Sigmoid colon (tissue), 7 donors: ENCODE measurements around the gene CASZ1. TPM values are rescaled to one million over a fixed set of nuclear protein-coding genes. Genes with fewer than 3 reads are reported as not detected.

ENCODE experiments used
- DNase-seq: peaks from one replicate; pipeline ENCODE4 v3.0.0-alpha.2; 2019
- H3K27ac ChIP-seq, 4 donors: fragments of 200-600 bp; sonication (generic); one replicate each; pipeline ENCODE4 v1.5.1; 2016 to 2019; ENCODE audit warnings: mild to moderate bottlenecking in 1 of 4
- H3K27me3 ChIP-seq, 3 donors: fragments of 200-600 bp; sonication (generic); one replicate each; pipeline ENCODE4 v1.5.1; 2019; ENCODE audit warnings: mild to moderate bottlenecking in 1 of 3
- H3K36me3 ChIP-seq, 4 donors: fragments of 200-600 bp; sonication (generic); one replicate each; pipeline ENCODE4 v1.5.1; 2016 to 2019
- H3K4me1 ChIP-seq, 4 donors: fragments of 200-600 bp; sonication (generic); one replicate each; pipeline ENCODE4 v1.5.1; 2017 to 2019
- H3K4me3 ChIP-seq, 4 donors: fragments of 200-600 bp; sonication (generic); one replicate each; pipeline ENCODE4 v1.5.1; 2017 to 2019; ENCODE audit warnings: mild to moderate bottlenecking in 2 of 4, moderate library complexity in 1 of 4
- H3K9me3 ChIP-seq, 4 donors: fragments of 200-600 bp in 3 of 4; sonication (generic) in 3 of 4; one replicate each; pipeline versions ENCODE4 v1.5.1 to v1.6.1; 2013 to 2019
- EP300 ChIP-seq, 4 donors: sonication (generic); formaldehyde crosslinking; IDR thresholded peaks; one replicate each; pipeline ENCODE4 v1.6.1; 2017; ENCODE audit warnings: antibody characterized with exemption in 4 of 4
- POLR2A ChIP-seq, 2 donors: fragments of 450-650 bp; IDR thresholded peaks; one replicate each; pipeline ENCODE4 v1.6.1; 2016; ENCODE audit warnings: antibody characterized with exemption in 2 of 2, mild to moderate bottlenecking in 2 of 2, moderate library complexity in 2 of 2
- POLR2AphosphoS5 ChIP-seq, 4 donors: sonication (generic); formaldehyde crosslinking; IDR thresholded peaks; one replicate each; pipeline ENCODE4 v1.6.1; 2017; ENCODE audit warnings: antibody characterized with exemption in 4 of 4
- WGBS, 2 donors: extraction: QIAGEN DNeasy Blood & Tissue Kit; methylation state at CpG; one replicate each; pipeline ENCODE4 v1.1.7; 2013; 5-methylcytosine and 5-hydroxymethylcytosine counted together
- intact Hi-C: fragments of 100-400 bp; cut with DNase I; formaldehyde crosslinking; loops from one replicate; pipeline ENCODE4 v1.15.1; 2023
- polyA plus RNA-seq, 3 donors: library from polyadenylated mRNA; stranded (reverse); fragments of 200-250 nt; gene quantifications; one replicate each; pipeline ENCODE4 v1.2.3, GENCODE V29; 2013
- total RNA-seq, 4 donors: library from RNA; depleted of rRNA; stranded (reverse); fragments of >200 nt; gene quantifications; one replicate each; pipeline ENCODE4 v1.1.0, GENCODE V29; 2016
- TF ChIP-seq, protein P1 (sequence below), 4 experiments: fragments of 450-650 bp in 3 of 4; fragments of 200-600 bp in 1 of 4; IDR thresholded peaks; one replicate each; pipeline ENCODE4 v1.5.1; 2016 to 2019; ENCODE audit warnings: antibody characterized with exemption in 4 of 4, mild to moderate bottlenecking in 3 of 4, moderate library complexity in 2 of 4
- donor health status: healthy with polysubstance abuse.
- donor health status: Bipolar disorder and iron deficiency.
- donor health status: healthy.

CASZ1 gene, protein sequence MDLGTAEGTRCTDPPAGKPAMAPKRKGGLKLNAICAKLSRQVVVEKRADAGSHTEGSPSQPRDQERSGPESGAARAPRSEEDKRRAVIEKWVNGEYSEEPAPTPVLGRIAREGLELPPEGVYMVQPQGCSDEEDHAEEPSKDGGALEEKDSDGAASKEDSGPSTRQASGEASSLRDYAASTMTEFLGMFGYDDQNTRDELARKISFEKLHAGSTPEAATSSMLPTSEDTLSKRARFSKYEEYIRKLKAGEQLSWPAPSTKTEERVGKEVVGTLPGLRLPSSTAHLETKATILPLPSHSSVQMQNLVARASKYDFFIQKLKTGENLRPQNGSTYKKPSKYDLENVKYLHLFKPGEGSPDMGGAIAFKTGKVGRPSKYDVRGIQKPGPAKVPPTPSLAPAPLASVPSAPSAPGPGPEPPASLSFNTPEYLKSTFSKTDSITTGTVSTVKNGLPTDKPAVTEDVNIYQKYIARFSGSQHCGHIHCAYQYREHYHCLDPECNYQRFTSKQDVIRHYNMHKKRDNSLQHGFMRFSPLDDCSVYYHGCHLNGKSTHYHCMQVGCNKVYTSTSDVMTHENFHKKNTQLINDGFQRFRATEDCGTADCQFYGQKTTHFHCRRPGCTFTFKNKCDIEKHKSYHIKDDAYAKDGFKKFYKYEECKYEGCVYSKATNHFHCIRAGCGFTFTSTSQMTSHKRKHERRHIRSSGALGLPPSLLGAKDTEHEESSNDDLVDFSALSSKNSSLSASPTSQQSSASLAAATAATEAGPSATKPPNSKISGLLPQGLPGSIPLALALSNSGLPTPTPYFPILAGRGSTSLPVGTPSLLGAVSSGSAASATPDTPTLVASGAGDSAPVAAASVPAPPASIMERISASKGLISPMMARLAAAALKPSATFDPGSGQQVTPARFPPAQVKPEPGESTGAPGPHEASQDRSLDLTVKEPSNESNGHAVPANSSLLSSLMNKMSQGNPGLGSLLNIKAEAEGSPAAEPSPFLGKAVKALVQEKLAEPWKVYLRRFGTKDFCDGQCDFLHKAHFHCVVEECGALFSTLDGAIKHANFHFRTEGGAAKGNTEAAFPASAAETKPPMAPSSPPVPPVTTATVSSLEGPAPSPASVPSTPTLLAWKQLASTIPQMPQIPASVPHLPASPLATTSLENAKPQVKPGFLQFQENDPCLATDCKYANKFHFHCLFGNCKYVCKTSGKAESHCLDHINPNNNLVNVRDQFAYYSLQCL (N-terminal part only)
- total RNA-seq (10 to 100 TPM; 12.7 to 47.9 (median 32.3) TPM), polyA plus RNA-seq (10 to 100 TPM in 1 of 3 donors, 1 to 10 TPM in 2; 4.2 to 23.6 (median 9.2) TPM)

DNA sequence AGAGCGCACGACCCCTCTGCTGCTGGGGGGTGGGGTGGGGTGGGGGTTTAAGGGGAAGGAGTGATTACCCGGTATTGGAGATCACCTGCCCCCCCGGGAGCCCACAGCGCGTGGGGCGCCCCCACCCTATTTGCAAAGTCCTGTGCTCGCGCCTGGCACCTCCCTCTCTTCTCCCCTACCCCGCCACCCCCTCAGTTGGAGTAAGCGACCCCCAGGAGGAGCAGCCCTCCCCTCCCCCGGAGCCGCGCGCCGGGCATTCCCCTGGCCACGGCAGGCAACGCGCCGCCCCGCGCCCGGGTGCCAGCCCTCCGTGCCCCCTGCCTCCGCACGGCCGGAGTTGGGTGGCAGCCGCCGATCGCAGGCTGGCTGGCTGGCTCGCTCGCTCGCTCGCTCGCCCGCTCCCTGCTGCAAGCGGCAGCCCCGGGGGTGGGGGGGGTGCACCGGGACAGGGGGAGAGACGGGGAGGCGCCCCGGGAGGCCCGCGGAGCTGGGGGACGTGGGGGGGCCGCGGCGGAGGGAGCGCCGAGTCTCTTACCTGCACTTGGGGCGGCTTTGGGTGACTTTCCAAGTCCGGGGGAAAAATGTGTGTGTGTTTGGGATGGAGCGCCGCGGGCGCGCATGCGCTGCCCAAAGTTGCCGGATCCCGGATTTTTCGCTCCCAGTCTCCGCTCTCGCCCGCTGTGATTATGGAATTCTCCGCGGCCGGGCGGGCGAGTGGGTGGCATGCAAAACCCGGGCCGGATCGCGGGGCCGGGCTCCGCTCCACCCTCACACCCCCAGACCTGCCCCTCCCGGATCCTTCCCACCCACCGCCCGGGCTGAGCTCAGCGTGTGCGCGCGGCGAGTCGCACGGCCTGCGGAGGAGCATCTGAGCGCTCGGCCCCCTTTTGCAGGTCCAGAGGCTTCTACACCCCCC lies at the start of gene CASZ1:
Gene CASZ1 (minus strand): TSS at position 618 of the 916 bp plus-strand sequence. CDS start 102,757 bp downstream, outside the sequence.
- peaks cover 5 to 36% (median 11%) of the 10 kb centered on the region in 3 donors for H3K27me3 ChIP-seq
- H3K27ac ChIP-seq: peak within 1 kb of the TSS; percentile 79 to 92 (median 90)
- H3K4me1 ChIP-seq: peaks cover 0 to 46% (median 38%) of the 10 kb centered on the region in 4 donors
- peak within 1 kb of the TSS; percentile 65 to 85 (median 78) for H3K4me3 ChIP-seq
- H3K36me3 ChIP-seq: no peaks in the 10 kb centered on the region
- peak; percentile 90 for DNase-seq
- intact Hi-C loops: loop anchor here (2.0 to 5.0 kb wide), 3 partner anchors 71 to 267 kb away; no protein-coding TSS in a partner anchor
- TF ChIP-seq POLR2A (IDR thresholded peaks at IDR 0.05) (peak; percentile 27 to 72), EP300 (IDR thresholded peaks at IDR 0.05) (peak in 1 of 4 donors; percentile 75), POLR2AphosphoS5 (IDR thresholded peaks at IDR 0.05) (peak; percentile 76 to 83 (median 78))
- TF ChIP-seq, protein P1, sequence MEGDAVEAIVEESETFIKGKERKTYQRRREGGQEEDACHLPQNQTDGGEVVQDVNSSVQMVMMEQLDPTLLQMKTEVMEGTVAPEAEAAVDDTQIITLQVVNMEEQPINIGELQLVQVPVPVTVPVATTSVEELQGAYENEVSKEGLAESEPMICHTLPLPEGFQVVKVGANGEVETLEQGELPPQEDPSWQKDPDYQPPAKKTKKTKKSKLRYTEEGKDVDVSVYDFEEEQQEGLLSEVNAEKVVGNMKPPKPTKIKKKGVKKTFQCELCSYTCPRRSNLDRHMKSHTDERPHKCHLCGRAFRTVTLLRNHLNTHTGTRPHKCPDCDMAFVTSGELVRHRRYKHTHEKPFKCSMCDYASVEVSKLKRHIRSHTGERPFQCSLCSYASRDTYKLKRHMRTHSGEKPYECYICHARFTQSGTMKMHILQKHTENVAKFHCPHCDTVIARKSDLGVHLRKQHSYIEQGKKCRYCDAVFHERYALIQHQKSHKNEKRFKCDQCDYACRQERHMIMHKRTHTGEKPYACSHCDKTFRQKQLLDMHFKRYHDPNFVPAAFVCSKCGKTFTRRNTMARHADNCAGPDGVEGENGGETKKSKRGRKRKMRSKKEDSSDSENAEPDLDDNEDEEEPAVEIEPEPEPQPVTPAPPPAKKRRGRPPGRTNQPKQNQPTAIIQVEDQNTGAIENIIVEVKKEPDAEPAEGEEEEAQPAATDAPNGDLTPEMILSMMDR (IDR thresholded peaks at IDR 0.05): no peak
- WGBS, 2 donors: 1% methylated on average over 88 of the region's 88 CpGs
- H3K9me3 ChIP-seq: no peaks in the 10 kb centered on the region

DNA sequence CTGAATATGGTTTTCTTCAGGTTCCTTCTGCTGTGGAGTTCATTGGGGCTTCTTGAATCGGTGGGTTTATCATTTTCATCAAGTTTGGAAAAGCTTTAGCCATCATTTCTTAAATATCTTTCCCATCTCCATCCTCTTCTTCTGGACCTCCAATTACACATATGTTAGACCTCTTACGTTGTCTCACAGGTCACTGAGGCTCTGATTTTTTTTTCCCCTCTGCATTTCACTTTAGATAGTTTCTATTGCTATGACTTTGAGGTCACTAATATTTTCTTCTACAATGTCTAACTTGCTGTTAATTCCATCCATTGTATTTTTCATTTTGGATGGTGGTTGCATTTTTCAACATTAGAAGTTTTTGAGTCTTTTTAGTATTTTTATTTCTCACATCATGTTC lies 47.3 kb upstream of the CASZ1 start:
- 85 to 91% methylated on average over 2 of the region's 2 CpGs for WGBS, 2 donors
- no peak for DNase-seq
- Histone ChIP-seq H3K27ac (no peak overlapping the region), H3K9me3 (peaks cover 0 to 4% (median 3%) of the 10 kb centered on the region in 4 donors), H3K4me1 (no peaks in the 10 kb centered on the region), H3K4me3 (no peak overlapping the region), H3K27me3 (no peaks in the 10 kb centered on the region), H3K36me3 (no peaks in the 10 kb centered on the region)
- TF ChIP-seq, protein P1 (IDR thresholded peaks at IDR 0.05): no peak
- no peak for TF ChIP-seq POLR2AphosphoS5 (IDR thresholded peaks at IDR 0.05)
- intact Hi-C loops: no loop called here

DNA sequence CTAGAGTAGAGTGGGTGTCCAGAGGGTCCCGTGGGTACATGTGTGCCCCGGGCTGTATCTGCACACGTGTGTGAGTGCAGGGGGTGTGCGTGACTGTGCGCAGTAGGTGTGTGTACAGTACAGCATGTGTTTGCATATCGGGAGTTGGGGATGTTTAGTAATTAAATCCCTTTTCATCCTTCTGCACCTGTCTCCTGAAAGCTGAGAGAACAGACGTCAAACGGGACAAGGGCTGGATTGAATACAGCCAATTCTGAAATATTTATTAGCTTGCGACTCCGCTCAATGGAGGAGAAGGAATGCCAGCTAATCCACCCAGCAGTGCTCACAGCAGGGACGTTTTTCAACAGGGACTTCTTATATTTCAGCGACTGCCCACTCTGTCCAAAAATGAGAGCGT lies 44.7 kb upstream of the CASZ1 start:
- no peaks in the 10 kb centered on the region for H3K36me3 ChIP-seq
- TF ChIP-seq EP300 (IDR thresholded peaks at IDR 0.05) (no peak), POLR2AphosphoS5 (IDR thresholded peaks at IDR 0.05) (no peak), POLR2A (IDR thresholded peaks at IDR 0.05) (no peak)
- TF ChIP-seq, protein P1 (IDR thresholded peaks at IDR 0.05): no peak
- peaks cover 0 to 14% (median 2%) of the 10 kb centered on the region in 3 donors for H3K27me3 ChIP-seq
- intact Hi-C loops: no loop called here
- DNase-seq: no peak
- peaks cover 0 to under 1% (median under 1%) of the 10 kb centered on the region in 4 donors for H3K4me1 ChIP-seq
- H3K9me3 ChIP-seq: peaks cover 0 to 4% (median 3%) of the 10 kb centered on the region in 4 donors
- H3K4me3 ChIP-seq: no peak overlapping the region
- WGBS, 2 donors: 80 to 82% methylated on average over 13 of the region's 13 CpGs
- no peak overlapping the region for H3K27ac ChIP-seq
